ENCODE results near the gene SLC37A1. TPM values are rescaled to one million over a fixed set of nuclear protein-coding genes. Genes with fewer than 3 reads are reported as not detected.

SLC37A1 gene
- total and polyA plus RNA-seq, 9 of the 15 experiments (the other 6 are each of a cell fraction or from before 2014, with no cell fraction given): 0.06 to 3.4 (median 0.40) TPM

DNA sequence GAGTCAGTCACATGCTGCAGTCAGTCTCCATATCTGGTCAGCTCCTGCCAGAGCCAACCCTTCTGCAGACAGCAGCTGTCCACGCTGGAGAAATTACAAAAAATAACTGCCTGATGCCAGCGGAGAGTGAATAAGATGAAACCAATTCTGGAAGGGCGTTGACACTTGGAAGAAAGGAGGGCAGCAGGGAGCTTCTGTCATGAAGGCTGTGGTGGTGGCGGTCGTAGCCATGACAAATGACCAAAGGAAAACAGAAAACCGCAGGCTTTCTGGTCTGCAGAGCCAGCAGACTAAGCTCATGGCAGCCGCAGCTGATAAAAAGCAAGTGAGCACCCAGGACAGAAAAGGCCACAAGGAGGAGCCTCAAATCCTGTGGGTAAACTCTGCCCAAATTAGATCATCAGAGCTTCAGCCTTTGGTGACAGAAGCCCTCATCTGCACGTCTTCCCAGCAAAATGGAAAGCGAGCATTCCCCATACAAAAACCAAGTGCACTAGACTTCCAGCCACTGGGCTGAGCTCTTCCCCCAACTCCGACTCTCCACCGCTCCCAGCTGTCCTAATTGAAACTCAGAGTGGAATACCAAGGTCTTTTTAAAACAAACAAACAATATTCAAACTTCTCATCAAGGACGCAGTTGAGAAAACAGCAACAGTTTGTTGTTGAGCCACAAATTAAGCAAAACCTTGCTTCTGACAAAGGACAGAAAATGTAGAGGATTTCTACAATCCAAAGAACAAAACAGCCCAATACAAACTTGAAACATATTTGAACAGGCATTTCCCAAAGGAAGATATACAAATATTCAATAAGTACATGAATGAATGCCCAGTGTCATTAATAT lies 46.3 kb upstream of the SLC37A1 start (continued):
- no peak for TF ChIP-seq ARHGAP35 (IDR thresholded peaks at IDR 0.05; ENCODE audit: partially characterized antibody)
- TF ChIP-seq, protein P1, sequence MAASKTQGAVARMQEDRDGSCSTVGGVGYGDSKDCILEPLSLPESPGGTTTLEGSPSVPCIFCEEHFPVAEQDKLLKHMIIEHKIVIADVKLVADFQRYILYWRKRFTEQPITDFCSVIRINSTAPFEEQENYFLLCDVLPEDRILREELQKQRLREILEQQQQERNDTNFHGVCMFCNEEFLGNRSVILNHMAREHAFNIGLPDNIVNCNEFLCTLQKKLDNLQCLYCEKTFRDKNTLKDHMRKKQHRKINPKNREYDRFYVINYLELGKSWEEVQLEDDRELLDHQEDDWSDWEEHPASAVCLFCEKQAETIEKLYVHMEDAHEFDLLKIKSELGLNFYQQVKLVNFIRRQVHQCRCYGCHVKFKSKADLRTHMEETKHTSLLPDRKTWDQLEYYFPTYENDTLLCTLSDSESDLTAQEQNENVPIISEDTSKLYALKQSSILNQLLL (CRISPR knock-in tag; IDR thresholded peaks at IDR 0.05; ENCODE audit: borderline replicate concordance): no peak
- TF ChIP-seq BRD9 (IDR thresholded peaks at IDR 0.05; ENCODE audit: low read depth, partially characterized antibody): no peak
- no peak for TF ChIP-seq HIVEP1 (CRISPR knock-in tag; IDR thresholded peaks at IDR 0.05)
- no peak for TF ChIP-seq POLR2G (IDR thresholded peaks at IDR 0.05; ENCODE audit: low read depth, low read length)
- TF ChIP-seq TFAM (CRISPR knock-in tag; conservative IDR thresholded peaks at IDR 0.05): no peak
- TF ChIP-seq CSDE1 (IDR thresholded peaks at IDR 0.05): no peak
- TF ChIP-seq RBM17 (IDR thresholded peaks at IDR 0.05; ENCODE audit: borderline replicate concordance, low read depth, low read length): no peak
- peak; percentile 56; the same call in 1 of the 2 replicates for TF ChIP-seq CTBP1 (IDR thresholded peaks at IDR 0.05; ENCODE audit: borderline replicate concordance)
- peak; percentile 47; the same call in 1 of the 2 replicates for TF ChIP-seq MEF2A (IDR thresholded peaks at IDR 0.05; ENCODE audit: control insufficient read depth, low read depth, low read length)
- no peak for TF ChIP-seq TOE1 (IDR thresholded peaks at IDR 0.05; ENCODE audit: borderline replicate concordance)
- TF ChIP-seq TOE1 (CRISPR knock-in tag; IDR thresholded peaks at IDR 0.05; ENCODE audit: borderline replicate concordance, low read depth): no peak
- TF ChIP-seq ESRRB (CRISPR knock-in tag; IDR thresholded peaks at IDR 0.05; ENCODE audit: borderline replicate concordance): no peak
- TF ChIP-seq SOX6 (IDR thresholded peaks at IDR 0.05): no peak; the same call in 1 of the 2 replicates
- TF ChIP-seq, protein P2, sequence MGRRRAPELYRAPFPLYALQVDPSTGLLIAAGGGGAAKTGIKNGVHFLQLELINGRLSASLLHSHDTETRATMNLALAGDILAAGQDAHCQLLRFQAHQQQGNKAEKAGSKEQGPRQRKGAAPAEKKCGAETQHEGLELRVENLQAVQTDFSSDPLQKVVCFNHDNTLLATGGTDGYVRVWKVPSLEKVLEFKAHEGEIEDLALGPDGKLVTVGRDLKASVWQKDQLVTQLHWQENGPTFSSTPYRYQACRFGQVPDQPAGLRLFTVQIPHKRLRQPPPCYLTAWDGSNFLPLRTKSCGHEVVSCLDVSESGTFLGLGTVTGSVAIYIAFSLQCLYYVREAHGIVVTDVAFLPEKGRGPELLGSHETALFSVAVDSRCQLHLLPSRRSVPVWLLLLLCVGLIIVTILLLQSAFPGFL (CRISPR knock-in tag; IDR thresholded peaks at IDR 0.05): no peak
- no peak for TF ChIP-seq ELF4 (CRISPR knock-in tag; IDR thresholded peaks at IDR 0.05)
- peak in 1 of 3 experiments; percentile 59 for TF ChIP-seq YY1 (IDR thresholded peaks at IDR 0.05; ENCODE audit: borderline replicate concordance in 1 of 3, control insufficient read depth in 1 of 3, extremely low read depth in 1 of 3, insufficient read depth in 3 of 3, insufficient read length in 1 of 3, insufficient replicate concordance in 2 of 3, low read depth in 1 of 3, low read length in 2 of 3)
- TF ChIP-seq XRCC3 (IDR thresholded peaks at IDR 0.05): no peak
- TF ChIP-seq CAMTA2 (CRISPR knock-in tag; conservative IDR thresholded peaks at IDR 0.05): no peak
- TF ChIP-seq ESRRA (IDR thresholded peaks at IDR 0.05; ENCODE audit: borderline replicate concordance, low read depth): peak; percentile 92; the same call in 1 of the 2 replicates
- TF ChIP-seq MCM3 (IDR thresholded peaks at IDR 0.05): no peak
- TF ChIP-seq TRIM24 (IDR thresholded peaks at IDR 0.05): no peak
- no peak for TF ChIP-seq PURB (CRISPR knock-in tag; IDR thresholded peaks at IDR 0.05; ENCODE audit: low read depth)
- TF ChIP-seq MED1 (CRISPR knock-in tag; IDR thresholded peaks at IDR 0.05; ENCODE audit: borderline replicate concordance): no peak
- peak; percentile 70 for TF ChIP-seq PKNOX1 (IDR thresholded peaks at IDR 0.05)

All from K562 (cell line).